ENCODE data around the gene PLEKHA5.

PLEKHA5 gene

DNA sequence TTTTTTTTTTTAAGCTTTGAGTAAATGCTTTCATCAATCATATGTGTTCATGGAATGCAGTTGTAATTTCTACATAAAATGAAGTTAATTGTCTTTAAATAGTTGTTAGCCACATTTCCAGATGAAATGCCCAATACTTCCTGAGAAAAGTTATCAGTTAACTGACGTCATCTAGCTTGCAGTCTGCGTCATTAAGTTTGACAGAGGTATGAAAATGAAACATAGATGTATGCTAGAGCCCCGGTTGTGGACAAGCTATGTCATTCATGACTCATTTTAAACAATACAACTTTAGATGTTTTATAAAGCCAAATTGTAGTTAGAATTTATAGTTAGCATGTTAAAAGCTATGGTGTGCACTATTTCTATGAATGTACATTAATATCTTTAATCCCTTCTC is 90.7 kb downstream of the PLEKHA5 start:
- Histone ChIP-seq H3K9me3 (no peaks in the 10 kb centered on the region), H3K27ac (no peak overlapping the region), H3K4me1 (ENCODE audit: control insufficient read depth in 1 of 2, insufficient read depth in 1 of 2, low read depth in 1 of 2, low read length in 1 of 2) (no peaks in the 10 kb centered on the region), H3K4me3 (ENCODE audit: low read depth in 1 of 2, low read length in 1 of 2) (no peak overlapping the region), H3K36me3 (no peaks in the 10 kb centered on the region), H3K27me3 (no peaks in the 10 kb centered on the region)
- TF ChIP-seq, protein P1, sequence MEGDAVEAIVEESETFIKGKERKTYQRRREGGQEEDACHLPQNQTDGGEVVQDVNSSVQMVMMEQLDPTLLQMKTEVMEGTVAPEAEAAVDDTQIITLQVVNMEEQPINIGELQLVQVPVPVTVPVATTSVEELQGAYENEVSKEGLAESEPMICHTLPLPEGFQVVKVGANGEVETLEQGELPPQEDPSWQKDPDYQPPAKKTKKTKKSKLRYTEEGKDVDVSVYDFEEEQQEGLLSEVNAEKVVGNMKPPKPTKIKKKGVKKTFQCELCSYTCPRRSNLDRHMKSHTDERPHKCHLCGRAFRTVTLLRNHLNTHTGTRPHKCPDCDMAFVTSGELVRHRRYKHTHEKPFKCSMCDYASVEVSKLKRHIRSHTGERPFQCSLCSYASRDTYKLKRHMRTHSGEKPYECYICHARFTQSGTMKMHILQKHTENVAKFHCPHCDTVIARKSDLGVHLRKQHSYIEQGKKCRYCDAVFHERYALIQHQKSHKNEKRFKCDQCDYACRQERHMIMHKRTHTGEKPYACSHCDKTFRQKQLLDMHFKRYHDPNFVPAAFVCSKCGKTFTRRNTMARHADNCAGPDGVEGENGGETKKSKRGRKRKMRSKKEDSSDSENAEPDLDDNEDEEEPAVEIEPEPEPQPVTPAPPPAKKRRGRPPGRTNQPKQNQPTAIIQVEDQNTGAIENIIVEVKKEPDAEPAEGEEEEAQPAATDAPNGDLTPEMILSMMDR (IDR thresholded peaks at IDR 0.05) = no peak

DNA sequence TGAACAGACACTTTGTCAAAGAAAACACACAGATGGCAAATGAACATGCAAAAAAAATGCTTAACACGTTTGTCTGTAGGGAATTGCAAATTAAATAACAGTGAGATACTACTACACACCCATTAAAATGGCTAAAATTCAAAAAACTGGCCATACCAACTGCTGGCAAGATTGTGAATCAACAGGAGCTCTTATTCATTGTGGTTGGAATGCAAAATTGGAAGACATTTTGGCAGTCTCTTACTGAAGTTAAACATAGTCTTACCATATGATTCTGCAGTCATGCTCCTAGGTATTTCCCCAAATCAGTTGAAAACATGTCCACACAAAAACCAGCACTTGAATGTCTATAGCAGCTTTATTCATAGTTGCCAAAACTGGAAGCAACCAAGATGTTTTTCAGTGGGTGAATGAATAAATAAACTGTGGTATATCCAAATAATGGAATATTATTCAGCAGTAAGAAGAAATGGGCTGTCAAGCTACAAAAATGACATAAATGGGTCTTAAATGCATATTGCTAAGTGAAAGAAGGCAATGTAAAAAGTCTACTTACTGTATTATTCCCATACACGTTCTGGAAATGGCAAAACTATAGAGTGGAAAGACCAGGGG is 91.4 kb downstream of the PLEKHA5 start:
- Histone ChIP-seq H3K9me3 (no peaks in the 10 kb centered on the region), H3K27ac (no peak overlapping the region), H3K27me3 (no peaks in the 10 kb centered on the region), H3K36me3 (no peaks in the 10 kb centered on the region), H3K4me1 (ENCODE audit: control insufficient read depth in 1 of 2, insufficient read depth in 1 of 2, low read depth in 1 of 2, low read length in 1 of 2) (no peaks in the 10 kb centered on the region), H3K4me3 (ENCODE audit: low read depth in 1 of 2, low read length in 1 of 2) (no peak overlapping the region)
- TF ChIP-seq, protein P1 (IDR thresholded peaks at IDR 0.05) = no peak

DNA sequence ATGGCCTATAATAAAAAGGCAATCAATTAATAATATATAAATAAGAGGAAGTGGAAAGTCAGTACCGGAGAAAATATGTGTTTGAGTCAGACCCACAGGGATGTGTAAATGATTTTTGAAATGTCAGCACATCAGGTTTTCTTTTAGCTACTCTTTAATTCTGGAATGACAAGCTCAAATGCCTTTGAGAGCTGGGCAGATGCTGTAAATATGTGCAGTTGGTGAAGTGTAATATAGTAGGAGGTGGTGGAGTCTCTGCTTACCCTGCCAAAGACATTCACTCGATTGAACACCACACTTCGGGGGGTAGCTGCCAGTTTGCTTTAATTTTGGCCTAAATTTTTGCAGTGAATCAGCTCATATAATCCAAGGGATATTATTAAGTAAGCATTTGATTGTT is 93.0 kb downstream of the PLEKHA5 start:
- TF ChIP-seq, protein P1 (IDR thresholded peaks at IDR 0.05) = no peak
- no peaks in the 10 kb centered on the region for H3K27me3 ChIP-seq
- no peak overlapping the region for H3K27ac ChIP-seq
- no peaks in the 10 kb centered on the region for H3K4me1 ChIP-seq (ENCODE audit: control insufficient read depth in 1 of 2, insufficient read depth in 1 of 2, low read depth in 1 of 2, low read length in 1 of 2)
- no peaks in the 10 kb centered on the region for H3K36me3 ChIP-seq
- H3K9me3 ChIP-seq = no peaks in the 10 kb centered on the region
- no peak overlapping the region for H3K4me3 ChIP-seq (ENCODE audit: low read depth in 1 of 2, low read length in 1 of 2)

DNA sequence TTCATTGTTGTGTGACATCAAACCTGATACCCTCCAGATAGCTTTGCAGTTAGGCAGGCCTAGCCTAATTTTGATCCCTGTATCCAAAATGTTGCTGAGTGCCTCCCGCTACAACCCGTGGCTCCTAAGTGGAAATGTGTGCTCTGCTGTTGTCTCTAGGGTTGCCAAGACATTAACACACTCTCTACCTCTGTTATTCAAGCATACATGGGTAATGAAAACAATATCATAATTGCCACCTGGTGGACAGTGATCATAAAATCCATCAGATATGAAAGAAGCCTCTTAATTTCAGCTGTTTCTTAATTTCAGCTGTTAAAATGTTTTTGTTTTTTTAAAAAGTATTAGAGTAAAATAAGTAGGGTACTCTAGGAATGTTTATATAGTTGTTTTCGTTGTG is 93.5 kb downstream of the PLEKHA5 start:
- Histone ChIP-seq H3K4me3 (ENCODE audit: low read depth in 1 of 2, low read length in 1 of 2) (no peak overlapping the region), H3K9me3 (no peaks in the 10 kb centered on the region), H3K27me3 (no peaks in the 10 kb centered on the region), H3K36me3 (no peaks in the 10 kb centered on the region), H3K27ac (no peak overlapping the region), H3K4me1 (ENCODE audit: control insufficient read depth in 1 of 2, insufficient read depth in 1 of 2, low read depth in 1 of 2, low read length in 1 of 2) (no peaks in the 10 kb centered on the region)
- TF ChIP-seq, protein P1 (IDR thresholded peaks at IDR 0.05) = no peak

DNA sequence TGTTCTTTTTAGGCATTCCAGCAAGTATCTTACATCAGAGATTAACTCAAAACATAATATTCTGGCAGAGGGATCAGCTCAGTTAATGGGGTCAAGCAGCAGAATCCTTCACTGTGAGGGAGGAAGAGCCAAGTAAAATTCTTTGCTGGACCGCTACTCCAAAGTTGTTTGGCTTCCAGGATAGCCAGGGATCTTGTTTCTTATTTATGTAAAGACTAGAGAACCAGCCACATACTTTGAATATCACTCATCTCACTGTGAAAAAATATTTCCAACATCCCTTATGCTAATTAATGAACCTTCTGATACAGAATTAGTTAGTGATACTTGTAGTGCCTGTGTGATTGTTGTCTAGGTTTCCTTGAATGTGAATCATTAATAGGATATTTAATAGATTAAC is 94.2 kb downstream of the PLEKHA5 start:
- Histone ChIP-seq H3K36me3 (no peaks in the 10 kb centered on the region), H3K4me3 (ENCODE audit: low read depth in 1 of 2, low read length in 1 of 2) (no peak overlapping the region), H3K27ac (no peak overlapping the region), H3K4me1 (ENCODE audit: control insufficient read depth in 1 of 2, insufficient read depth in 1 of 2, low read depth in 1 of 2, low read length in 1 of 2) (no peaks in the 10 kb centered on the region), H3K27me3 (no peaks in the 10 kb centered on the region), H3K9me3 (no peaks in the 10 kb centered on the region)
- TF ChIP-seq, protein P1 (IDR thresholded peaks at IDR 0.05) = no peak

DNA sequence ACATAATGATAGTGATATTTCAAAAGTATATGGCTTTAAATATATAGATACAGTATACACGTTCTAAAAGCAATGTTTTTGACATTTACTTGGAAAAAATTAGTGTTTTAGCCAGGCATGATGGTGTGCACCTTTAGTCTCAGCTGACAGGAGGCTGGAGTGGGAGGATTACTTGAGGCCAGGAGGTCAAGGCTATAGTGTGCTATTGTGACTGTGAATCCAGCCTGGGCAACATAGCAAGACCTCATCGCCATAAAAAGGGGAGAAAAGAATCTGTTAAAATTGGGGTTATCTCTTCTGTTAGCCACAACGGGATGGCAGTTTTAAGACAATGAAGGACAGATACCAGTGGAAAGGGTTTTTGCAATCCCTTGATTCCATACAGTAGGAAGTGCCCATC is 95.2 kb downstream of the PLEKHA5 start:
- no peaks in the 10 kb centered on the region for H3K27me3 ChIP-seq
- TF ChIP-seq, protein P1 (IDR thresholded peaks at IDR 0.05) = no peak
- H3K9me3 ChIP-seq = no peaks in the 10 kb centered on the region
- no peaks in the 10 kb centered on the region for H3K4me1 ChIP-seq (ENCODE audit: control insufficient read depth in 1 of 2, insufficient read depth in 1 of 2, low read depth in 1 of 2, low read length in 1 of 2)
- H3K4me3 ChIP-seq (ENCODE audit: low read depth in 1 of 2, low read length in 1 of 2) = no peak overlapping the region
- H3K36me3 ChIP-seq = no peaks in the 10 kb centered on the region
- H3K27ac ChIP-seq = no peak overlapping the region
